ENCODE measurements around the gene HSPG2.

HSPG2 gene

DNA sequence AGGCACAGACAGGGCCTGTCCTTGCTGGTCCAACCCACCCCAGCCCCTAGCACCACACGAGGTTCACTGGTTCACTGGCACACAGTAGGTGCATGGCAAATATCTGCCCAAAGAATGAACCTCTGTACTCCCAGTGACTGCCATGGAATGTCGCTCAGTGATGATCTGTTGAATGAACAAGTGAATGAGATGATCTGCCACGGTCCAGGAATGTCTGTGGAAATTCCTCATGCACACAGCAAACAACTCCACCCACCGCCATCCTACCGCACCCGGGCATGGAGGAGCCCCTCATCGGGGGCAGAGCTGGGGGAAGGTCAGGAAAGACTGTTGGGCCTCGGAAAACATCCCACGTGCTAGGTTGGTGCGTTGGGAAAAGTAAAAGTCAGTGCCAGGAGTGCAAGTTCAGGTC lies 1.7 kb downstream of the HSPG2 start:
- Histone ChIP-seq H3K79me2 (ENCODE audit: insufficient read depth, low read length) (no peaks in the 10 kb centered on the region), H2AFZ (ENCODE audit: low read length) (no peak overlapping the region), H3K4me1 (ENCODE audit: insufficient read depth, low read length, severe bottlenecking) (peaks cover 10% of the 10 kb centered on the region), H3K36me3 (ENCODE audit: insufficient read depth, low read length) (no peaks in the 10 kb centered on the region), H3K9ac (ENCODE audit: low read length) (no peak overlapping the region), H3K4me3 (ENCODE audit: low read depth, low read length, poor library complexity, severe bottlenecking) (no peak overlapping the region), H3F3A (ENCODE audit: insufficient read depth, low read length) (no peaks in the 10 kb centered on the region), H3K9me2 (ENCODE audit: low read depth, low read length) (no peaks in the 10 kb centered on the region), H3K27ac (ENCODE audit: low read depth, low read length, poor library complexity, severe bottlenecking) (no peak overlapping the region), H3K27me3 (ENCODE audit: insufficient read depth, low read length) (peaks cover 19% of the 10 kb centered on the region; the same call in 1 of the 2 replicates), H4K20me1 (ENCODE audit: insufficient read depth, low read length) (no peaks in the 10 kb centered on the region), H3K4me2 (ENCODE audit: low read length) (no peak overlapping the region), H3K9me3 (ENCODE audit: low read length) (no peaks in the 10 kb centered on the region)
- no peak for TF ChIP-seq EZH2 (IDR thresholded peaks at IDR 0.05; ENCODE audit: borderline replicate concordance, low read length)
- TF ChIP-seq, protein P1, sequence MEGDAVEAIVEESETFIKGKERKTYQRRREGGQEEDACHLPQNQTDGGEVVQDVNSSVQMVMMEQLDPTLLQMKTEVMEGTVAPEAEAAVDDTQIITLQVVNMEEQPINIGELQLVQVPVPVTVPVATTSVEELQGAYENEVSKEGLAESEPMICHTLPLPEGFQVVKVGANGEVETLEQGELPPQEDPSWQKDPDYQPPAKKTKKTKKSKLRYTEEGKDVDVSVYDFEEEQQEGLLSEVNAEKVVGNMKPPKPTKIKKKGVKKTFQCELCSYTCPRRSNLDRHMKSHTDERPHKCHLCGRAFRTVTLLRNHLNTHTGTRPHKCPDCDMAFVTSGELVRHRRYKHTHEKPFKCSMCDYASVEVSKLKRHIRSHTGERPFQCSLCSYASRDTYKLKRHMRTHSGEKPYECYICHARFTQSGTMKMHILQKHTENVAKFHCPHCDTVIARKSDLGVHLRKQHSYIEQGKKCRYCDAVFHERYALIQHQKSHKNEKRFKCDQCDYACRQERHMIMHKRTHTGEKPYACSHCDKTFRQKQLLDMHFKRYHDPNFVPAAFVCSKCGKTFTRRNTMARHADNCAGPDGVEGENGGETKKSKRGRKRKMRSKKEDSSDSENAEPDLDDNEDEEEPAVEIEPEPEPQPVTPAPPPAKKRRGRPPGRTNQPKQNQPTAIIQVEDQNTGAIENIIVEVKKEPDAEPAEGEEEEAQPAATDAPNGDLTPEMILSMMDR (IDR thresholded peaks at IDR 0.05; ENCODE audit: low read length) = no peak

DNA sequence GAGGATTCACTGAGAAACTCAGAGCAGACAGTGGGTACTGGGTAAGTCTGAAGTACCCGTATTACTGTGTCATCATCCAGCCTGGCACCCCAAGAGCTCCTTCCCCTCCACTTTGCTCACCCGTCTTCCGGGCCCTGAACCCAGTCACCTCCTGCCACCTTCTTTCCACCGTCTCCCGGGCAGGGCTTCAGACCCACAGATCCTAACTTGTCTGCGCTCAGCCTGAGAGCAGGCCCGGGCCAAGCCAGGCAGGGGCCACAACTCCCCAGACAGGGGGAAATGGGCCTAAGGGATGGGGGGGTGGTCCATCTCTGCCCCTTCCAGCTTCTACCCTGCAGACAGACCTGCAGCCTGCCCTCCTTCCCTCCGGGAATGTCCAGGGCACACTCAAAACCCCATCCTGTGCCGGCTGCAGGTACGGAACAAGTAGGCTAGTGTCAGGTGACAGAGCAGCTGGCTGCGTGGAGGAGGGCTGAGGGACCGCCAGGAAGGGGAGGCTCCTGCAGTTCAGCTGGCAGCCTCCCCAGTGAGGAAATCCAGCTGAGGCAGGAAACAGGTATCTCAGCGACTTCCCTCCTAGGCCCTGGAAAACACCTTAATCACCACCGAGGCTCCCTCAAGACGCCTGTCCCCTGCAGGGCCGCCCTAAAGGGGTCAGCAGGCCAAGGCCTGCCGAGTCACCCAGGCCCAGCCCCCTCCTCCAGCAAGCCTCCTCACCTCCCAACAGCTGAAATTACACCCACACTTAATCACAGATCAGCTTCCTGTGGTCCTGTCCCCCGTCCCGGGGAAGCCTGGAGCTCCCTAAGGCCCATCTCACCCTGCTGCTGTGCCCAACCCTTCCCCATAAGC lies 3.5 kb downstream of the HSPG2 start:
- H3K4me1 ChIP-seq (ENCODE audit: insufficient read depth, low read length, severe bottlenecking) = peaks cover 10% of the 10 kb centered on the region
- no peak overlapping the region for H3K9ac ChIP-seq (ENCODE audit: low read length)
- no peak overlapping the region for H2AFZ ChIP-seq (ENCODE audit: low read length)
- H3K79me2 ChIP-seq (ENCODE audit: insufficient read depth, low read length) = no peaks in the 10 kb centered on the region
- no peaks in the 10 kb centered on the region for H3F3A ChIP-seq (ENCODE audit: insufficient read depth, low read length)
- no peak overlapping the region for H3K27ac ChIP-seq (ENCODE audit: low read depth, low read length, poor library complexity, severe bottlenecking)
- H3K4me3 ChIP-seq (ENCODE audit: low read depth, low read length, poor library complexity, severe bottlenecking) = no peak overlapping the region
- no peak overlapping the region for H3K4me2 ChIP-seq (ENCODE audit: low read length)
- TF ChIP-seq, protein P1 (IDR thresholded peaks at IDR 0.05; ENCODE audit: low read length) = no peak
- no peak for TF ChIP-seq EZH2 (IDR thresholded peaks at IDR 0.05; ENCODE audit: borderline replicate concordance, low read length)
- H3K9me3 ChIP-seq (ENCODE audit: low read length) = no peaks in the 10 kb centered on the region
- H4K20me1 ChIP-seq (ENCODE audit: insufficient read depth, low read length) = no peaks in the 10 kb centered on the region
- peaks cover 13% of the 10 kb centered on the region; the same call in 1 of the 2 replicates for H3K27me3 ChIP-seq (ENCODE audit: insufficient read depth, low read length)
- no peaks in the 10 kb centered on the region for H3K36me3 ChIP-seq (ENCODE audit: insufficient read depth, low read length)
- no peaks in the 10 kb centered on the region for H3K9me2 ChIP-seq (ENCODE audit: low read depth, low read length)

DNA sequence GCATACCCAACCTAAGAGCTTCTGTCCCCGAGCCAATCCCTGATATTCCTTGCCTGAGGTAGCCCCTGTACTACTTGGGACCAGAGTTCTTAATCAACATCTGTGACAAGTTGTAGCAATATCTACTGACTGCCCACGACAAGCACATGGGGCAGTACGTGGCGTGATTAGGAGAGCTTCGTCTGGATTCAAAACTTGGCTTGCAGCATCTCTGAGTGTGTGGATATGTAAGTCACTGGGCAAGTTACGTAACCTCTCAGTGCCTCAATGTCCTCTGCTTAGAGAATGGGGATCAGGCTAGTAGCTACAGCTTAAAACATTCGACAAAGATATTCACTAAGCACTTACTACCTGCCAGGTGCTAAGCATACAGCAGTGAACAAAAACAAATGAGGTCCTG lies 5.0 kb downstream of the HSPG2 start:
- H3K4me1 ChIP-seq (ENCODE audit: insufficient read depth, low read length, severe bottlenecking) = peaks cover 4% of the 10 kb centered on the region
- TF ChIP-seq, protein P1 (IDR thresholded peaks at IDR 0.05; ENCODE audit: low read length) = no peak
- no peak for TF ChIP-seq EZH2 (IDR thresholded peaks at IDR 0.05; ENCODE audit: borderline replicate concordance, low read length)
- no peak overlapping the region for H3K4me3 ChIP-seq (ENCODE audit: low read depth, low read length, poor library complexity, severe bottlenecking)
- no peaks in the 10 kb centered on the region for H3K9me2 ChIP-seq (ENCODE audit: low read depth, low read length)
- H3K9me3 ChIP-seq (ENCODE audit: low read length) = no peaks in the 10 kb centered on the region
- H3K79me2 ChIP-seq (ENCODE audit: insufficient read depth, low read length) = no peaks in the 10 kb centered on the region
- H2AFZ ChIP-seq (ENCODE audit: low read length) = no peak overlapping the region
- peaks cover 11% of the 10 kb centered on the region; the same call in 1 of the 2 replicates for H3K27me3 ChIP-seq (ENCODE audit: insufficient read depth, low read length)
- H3F3A ChIP-seq (ENCODE audit: insufficient read depth, low read length) = no peaks in the 10 kb centered on the region
- H4K20me1 ChIP-seq (ENCODE audit: insufficient read depth, low read length) = no peaks in the 10 kb centered on the region
- no peaks in the 10 kb centered on the region for H3K36me3 ChIP-seq (ENCODE audit: insufficient read depth, low read length)
- H3K4me2 ChIP-seq (ENCODE audit: low read length) = no peak overlapping the region
- H3K9ac ChIP-seq (ENCODE audit: low read length) = no peak overlapping the region
- H3K27ac ChIP-seq (ENCODE audit: low read depth, low read length, poor library complexity, severe bottlenecking) = no peak overlapping the region

Measured in OCI-LY1 (cell line).